ENCODE measurements around the gene NRG3.

DNA sequence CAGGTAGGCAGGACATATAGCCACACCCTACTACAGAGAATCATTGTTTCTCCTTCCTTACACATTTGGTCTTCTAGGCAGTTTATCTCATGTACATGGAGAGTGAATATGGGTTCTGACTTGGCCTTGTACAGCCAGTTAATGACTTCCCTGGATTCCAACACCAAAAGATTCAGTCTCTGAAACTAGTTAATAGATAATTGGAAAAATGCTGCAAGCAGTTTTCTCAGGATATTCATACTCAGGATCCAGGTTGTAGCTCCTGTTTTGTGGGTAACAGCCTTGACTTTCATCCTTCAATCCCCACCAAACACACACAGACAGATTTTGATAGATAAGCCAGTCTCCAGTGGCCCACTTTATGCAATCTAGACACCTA lies 690.2 kb downstream of the NRG3 start:
- TF ChIP-seq, protein P1, sequence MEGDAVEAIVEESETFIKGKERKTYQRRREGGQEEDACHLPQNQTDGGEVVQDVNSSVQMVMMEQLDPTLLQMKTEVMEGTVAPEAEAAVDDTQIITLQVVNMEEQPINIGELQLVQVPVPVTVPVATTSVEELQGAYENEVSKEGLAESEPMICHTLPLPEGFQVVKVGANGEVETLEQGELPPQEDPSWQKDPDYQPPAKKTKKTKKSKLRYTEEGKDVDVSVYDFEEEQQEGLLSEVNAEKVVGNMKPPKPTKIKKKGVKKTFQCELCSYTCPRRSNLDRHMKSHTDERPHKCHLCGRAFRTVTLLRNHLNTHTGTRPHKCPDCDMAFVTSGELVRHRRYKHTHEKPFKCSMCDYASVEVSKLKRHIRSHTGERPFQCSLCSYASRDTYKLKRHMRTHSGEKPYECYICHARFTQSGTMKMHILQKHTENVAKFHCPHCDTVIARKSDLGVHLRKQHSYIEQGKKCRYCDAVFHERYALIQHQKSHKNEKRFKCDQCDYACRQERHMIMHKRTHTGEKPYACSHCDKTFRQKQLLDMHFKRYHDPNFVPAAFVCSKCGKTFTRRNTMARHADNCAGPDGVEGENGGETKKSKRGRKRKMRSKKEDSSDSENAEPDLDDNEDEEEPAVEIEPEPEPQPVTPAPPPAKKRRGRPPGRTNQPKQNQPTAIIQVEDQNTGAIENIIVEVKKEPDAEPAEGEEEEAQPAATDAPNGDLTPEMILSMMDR (IDR thresholded peaks at IDR 0.05): no peak
- no peak for TF ChIP-seq POLR2A (IDR thresholded peaks at IDR 0.05)

All from ovary (tissue), 3 donors.